Upper lobe of left lung (tissue), 6 donors: ENCODE data around the gene GNG3. TPM values are rescaled to one million over a fixed set of nuclear protein-coding genes. Genes with fewer than 3 reads are reported as not detected.
"Not testable (repeated sequence)": the region's sequence is repeated elsewhere in the genome, so short reads cannot be mapped to it uniquely, and the experiment has no call there.

Experiments used
- ATAC-seq, 2 donors: fragments of 200-7000 bp; cut with Tn5 transposase; one replicate each; pipeline ENCODE4 v1.9.1; 2022; ENCODE audit warnings: mild to moderate bottlenecking in 2 of 2, moderate library complexity in 2 of 2; ENCODE audit not compliant: low FRiP score in 2 of 2
- DNase-seq, 2 donors: peaks; one replicate each; pipeline ENCODE4 v3.0.0-alpha.2; 2019 to 2020
- H3K27ac ChIP-seq, 4 donors: fragments of 200-600 bp; sonication (generic); one replicate each; pipeline ENCODE4 v1.5.1; 2016 to 2019
- H3K27me3 ChIP-seq, 4 donors: fragments of 200-600 bp; sonication (generic); one replicate each; pipeline ENCODE4 v1.5.1; 2017 to 2019
- H3K36me3 ChIP-seq, 4 donors: fragments of 200-600 bp; sonication (generic); one replicate each; pipeline ENCODE4 v1.5.1; 2016 to 2019
- H3K4me1 ChIP-seq, 4 donors: fragments of 200-600 bp; sonication (generic); one replicate each; pipeline ENCODE4 v1.5.1; 2018 to 2019
- H3K4me3 ChIP-seq, 4 donors: fragments of 200-600 bp; sonication (generic); one replicate each; pipeline ENCODE4 v1.5.1; 2017 to 2019; ENCODE audit warnings: mild to moderate bottlenecking in 2 of 4, moderate library complexity in 1 of 4
- H3K9me3 ChIP-seq, 4 donors: fragments of 200-600 bp; sonication (generic); one replicate each; pipeline ENCODE4 v1.5.1; 2018 to 2019
- EP300 ChIP-seq, 4 donors: sonication (generic); formaldehyde crosslinking; IDR thresholded peaks; one replicate each; pipeline ENCODE4 v1.5.1; 2017; ENCODE audit warnings: antibody characterized with exemption in 4 of 4, control low read depth in 2 of 4
- POLR2A ChIP-seq, 4 donors: fragments of 450-650 bp; IDR thresholded peaks; one replicate each; pipeline ENCODE4 v1.5.1; 2016 to 2017; ENCODE audit warnings: antibody characterized with exemption in 4 of 4, mild to moderate bottlenecking in 2 of 4
- POLR2AphosphoS5 ChIP-seq, 2 donors: sonication (generic); formaldehyde crosslinking; IDR thresholded peaks; one replicate each; pipeline ENCODE4 v1.5.1; 2017; ENCODE audit warnings: antibody characterized with exemption in 2 of 2
- WGBS, 2 donors: methylation state at CpG; one replicate each; pipeline ENCODE4 v1.1.5; 2017 to 2018; 5-methylcytosine and 5-hydroxymethylcytosine counted together
- total RNA-seq, 6 donors: library from RNA; depleted of rRNA in 4 of 6; stranded (reverse); fragments of >200 nt in 4 of 6; gene quantifications; one replicate each; pipeline versions ENCODE4 v1.1.0 to v1.2.1, GENCODE V29; 2016 to 2021
- TF ChIP-seq, protein P1 (sequence below), 6 experiments: fragments of 450-650 bp in 4 of 6; fragments of 200-600 bp in 2 of 6; sonication (generic) in 2 of 6; IDR thresholded peaks; one replicate each; pipeline ENCODE4 v1.5.1; 2016 to 2019; ENCODE audit warnings: antibody characterized with exemption in 6 of 6
- donor health status: DM: no; HTN: no; CAD: no; lungs with moderate emphysema.
- donor health status: DM: no; HTN: yes; CAD: no; lungs with severe emphysema.

GNG3 gene
- total RNA-seq, 6 donors from 2014 or later = not detected

GRCh38 chr11:62694455-62695167 is 12.9 kb upstream of the GNG3 start:
- Histone ChIP-seq H3K4me1 (peaks cover 0 to 8% (median 0%) of the 10 kb centered on the region in 4 donors), H3K27me3 (no peaks in the 10 kb centered on the region), H3K4me3 (no peak overlapping the region), H3K9me3 (no peaks in the 10 kb centered on the region), H3K36me3 (peaks cover 3 to 43% (median 32%) of the 10 kb centered on the region in 4 donors), H3K27ac (no peak overlapping the region)
- DNase-seq (peak in 1 of 2 donors; percentile 86), ATAC-seq (peak; percentile 87 to 88)
- WGBS, 2 donors = 45 to 53% methylated on average over 14 of the region's 14 CpGs
- no peak for TF ChIP-seq POLR2A (IDR thresholded peaks at IDR 0.05)
- TF ChIP-seq, protein P1, sequence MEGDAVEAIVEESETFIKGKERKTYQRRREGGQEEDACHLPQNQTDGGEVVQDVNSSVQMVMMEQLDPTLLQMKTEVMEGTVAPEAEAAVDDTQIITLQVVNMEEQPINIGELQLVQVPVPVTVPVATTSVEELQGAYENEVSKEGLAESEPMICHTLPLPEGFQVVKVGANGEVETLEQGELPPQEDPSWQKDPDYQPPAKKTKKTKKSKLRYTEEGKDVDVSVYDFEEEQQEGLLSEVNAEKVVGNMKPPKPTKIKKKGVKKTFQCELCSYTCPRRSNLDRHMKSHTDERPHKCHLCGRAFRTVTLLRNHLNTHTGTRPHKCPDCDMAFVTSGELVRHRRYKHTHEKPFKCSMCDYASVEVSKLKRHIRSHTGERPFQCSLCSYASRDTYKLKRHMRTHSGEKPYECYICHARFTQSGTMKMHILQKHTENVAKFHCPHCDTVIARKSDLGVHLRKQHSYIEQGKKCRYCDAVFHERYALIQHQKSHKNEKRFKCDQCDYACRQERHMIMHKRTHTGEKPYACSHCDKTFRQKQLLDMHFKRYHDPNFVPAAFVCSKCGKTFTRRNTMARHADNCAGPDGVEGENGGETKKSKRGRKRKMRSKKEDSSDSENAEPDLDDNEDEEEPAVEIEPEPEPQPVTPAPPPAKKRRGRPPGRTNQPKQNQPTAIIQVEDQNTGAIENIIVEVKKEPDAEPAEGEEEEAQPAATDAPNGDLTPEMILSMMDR (IDR thresholded peaks at IDR 0.05) = peak; percentile 57 to 80 (median 66)
- TF ChIP-seq POLR2AphosphoS5 (IDR thresholded peaks at IDR 0.05) = peak in 1 of 2 donors; percentile 23
- TF ChIP-seq EP300 (IDR thresholded peaks at IDR 0.05) = no peak

DNA sequence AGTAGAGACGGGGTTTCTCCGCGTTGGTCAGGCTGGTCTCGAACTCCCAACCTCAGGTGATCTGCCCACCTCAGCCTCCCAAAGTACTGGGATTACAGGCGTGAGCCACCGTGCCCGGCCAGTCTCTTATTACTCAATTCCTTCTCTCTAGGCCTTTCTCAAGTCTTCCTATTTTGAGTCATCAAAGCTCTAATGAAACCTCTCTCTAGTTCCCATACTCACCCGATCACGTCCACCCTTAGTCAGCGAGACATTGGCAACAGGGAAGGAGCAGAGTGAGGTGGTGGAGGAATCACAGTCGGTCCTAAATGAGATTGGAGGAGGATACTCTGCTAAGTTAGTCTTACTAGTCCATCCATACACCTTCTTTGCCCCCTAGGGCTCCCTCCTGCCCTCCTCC is 5.2 kb upstream of the GNG3 start:
- DNase-seq (no peak), ATAC-seq (no peak)
- TF ChIP-seq POLR2AphosphoS5 (IDR thresholded peaks at IDR 0.05) = no peak
- no peak for TF ChIP-seq EP300 (IDR thresholded peaks at IDR 0.05)
- peak in 1 of 4 donors; percentile 19 for TF ChIP-seq POLR2A (IDR thresholded peaks at IDR 0.05)
- TF ChIP-seq, protein P1 (IDR thresholded peaks at IDR 0.05) = no peak
- H3K36me3 ChIP-seq = peaks cover 0 to 12% (median 3%) of the 10 kb centered on the region in 4 donors
- no peak overlapping the region for H3K4me3 ChIP-seq
- whole genome bisulfite sequencing, 2 donors = 82 to 92% methylated on average over 11 of the region's 11 CpGs
- no peak overlapping the region for H3K27ac ChIP-seq
- H3K9me3 ChIP-seq = no peaks in the 10 kb centered on the region
- H3K4me1 ChIP-seq = peaks cover 14 to 20% (median 17%) of the 10 kb centered on the region in 4 donors
- H3K27me3 ChIP-seq = no peaks in the 10 kb centered on the region

GRCh38 chr11:62703921-62704320 is 3.6 kb upstream of the GNG3 start:
- Histone ChIP-seq H3K36me3 (peaks cover 0 to 12% (median 3%) of the 10 kb centered on the region in 4 donors), H3K4me1 (peaks cover 23 to 34% (median 26%) of the 10 kb centered on the region in 4 donors)
- H3K27ac ChIP-seq, H3K4me3 ChIP-seq, H3K27me3 ChIP-seq, ATAC-seq, H3K9me3 ChIP-seq, DNase-seq: not testable (repeated sequence)
- WGBS, 2 donors = 79 to 85% methylated on average over 4 of the region's 4 CpGs

GRCh38 chr11:62705413-62705812 is 2.1 kb upstream of the GNG3 start:
- H3K4me1 ChIP-seq = peaks cover 29 to 40% (median 36%) of the 10 kb centered on the region in 4 donors
- peaks cover 0 to 14% (median 4%) of the 10 kb centered on the region in 4 donors for H3K36me3 ChIP-seq
- WGBS, 2 donors = 48 to 55% methylated on average over 7 of the region's 7 CpGs
- H3K27ac ChIP-seq = peak overlapping the region; percentile 76 to 89 (median 79)
- H3K4me3 ChIP-seq = peak overlapping the region in 3 of 4 donors; percentile 61 to 85 (median 85)
- TF ChIP-seq POLR2AphosphoS5 (IDR thresholded peaks at IDR 0.05) = no peak
- no peak for ATAC-seq
- H3K9me3 ChIP-seq = no peaks in the 10 kb centered on the region
- DNase-seq = no peak
- H3K27me3 ChIP-seq = no peaks in the 10 kb centered on the region

DNA sequence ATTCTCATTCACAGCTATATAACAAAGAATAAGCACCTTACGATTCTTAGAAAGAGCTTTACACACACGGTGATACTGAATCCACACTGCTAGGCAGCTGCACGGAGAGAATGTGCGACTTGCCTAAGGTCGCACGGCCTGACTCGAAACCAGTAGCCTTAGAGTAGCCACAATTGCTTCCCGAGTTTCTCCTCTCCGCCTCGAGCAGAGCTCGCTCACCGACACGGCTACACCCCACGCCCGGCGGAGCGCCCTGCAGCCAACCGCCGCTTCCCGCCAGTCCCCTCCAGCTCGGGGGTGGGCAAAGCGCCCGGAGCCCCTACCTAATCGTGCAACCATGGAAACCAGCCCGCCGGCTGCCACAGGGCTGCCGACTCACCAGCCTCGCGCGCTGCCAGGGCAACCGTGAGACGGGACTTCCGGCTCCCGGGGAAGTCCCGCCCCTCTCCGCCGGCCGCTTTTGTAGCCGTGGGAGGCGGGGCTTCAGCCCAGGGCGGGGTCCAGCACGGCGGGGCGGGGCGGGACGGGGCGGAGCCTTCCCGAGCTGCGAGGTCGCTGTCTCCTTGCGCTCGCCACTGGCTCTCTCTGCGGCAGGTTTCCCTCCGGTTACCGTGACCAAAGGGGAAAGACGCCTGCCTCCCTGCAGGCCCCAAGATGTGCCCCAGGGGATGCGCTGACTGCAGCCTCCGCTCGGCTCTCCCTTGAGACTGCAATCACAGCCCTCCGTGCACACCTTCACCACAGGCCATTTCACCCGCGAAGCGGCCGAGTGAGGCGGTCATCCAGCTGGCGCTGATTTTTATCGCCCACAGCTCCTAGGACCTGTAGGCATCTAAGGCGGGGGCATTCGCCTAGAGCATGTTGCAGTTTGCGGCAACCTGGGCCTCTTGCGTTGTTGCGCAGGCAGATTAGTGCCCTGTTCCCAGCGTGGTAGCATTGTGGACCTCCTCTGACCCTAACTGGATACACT is 1.3 kb upstream of the GNG3 start:
- peak overlapping the region; percentile 61 to 86 (median 85) for H3K4me3 ChIP-seq
- TF ChIP-seq POLR2A (IDR thresholded peaks at IDR 0.05) = peak in 1 of 4 donors; percentile 75
- TF ChIP-seq EP300 (IDR thresholded peaks at IDR 0.05) = no peak
- TF ChIP-seq, protein P1 (IDR thresholded peaks at IDR 0.05) = peak in 1 of 6 experiments; percentile 2
- TF ChIP-seq POLR2AphosphoS5 (IDR thresholded peaks at IDR 0.05) = peak; percentile 52 to 75
- peaks cover 31 to 43% (median 38%) of the 10 kb centered on the region in 4 donors for H3K4me1 ChIP-seq
- peaks cover 0 to 17% (median 8%) of the 10 kb centered on the region in 4 donors for H3K36me3 ChIP-seq
- peak overlapping the region; percentile 76 to 89 (median 79) for H3K27ac ChIP-seq
- H3K9me3 ChIP-seq = no peaks in the 10 kb centered on the region
- no peaks in the 10 kb centered on the region for H3K27me3 ChIP-seq
- 13 to 22% methylated on average over 12 to 29 of the region's 73 CpGs for WGBS, 2 donors
- DNase-seq (peak; percentile 98 to 99), ATAC-seq (peak; percentile 94)
